Effector memory CD8-positive, alpha-beta T cell (primary cell): ENCODE results near the gene GPHN.
"Not testable (repeated sequence)": the region's sequence is repeated elsewhere in the genome, so short reads cannot be mapped to it uniquely, and the experiment has no call there.

Source experiments
- ATAC-seq: fragments of 150-1000 bp; cut with Tn5 transposase; replicated peaks from 2 replicates; pipeline ENCODE4 v1.10.0; 2021; ENCODE audit warnings: mild to moderate bottlenecking, moderate library complexity
- DNase-seq, 3 experiments: peaks; one replicate each; pipeline ENCODE4 v3.0.0; 2021
- H3K27ac Mint-ChIP-seq, 2 donors: one replicate each; pipeline ENCODE4 v1.8.0; 2022; ENCODE audit warnings: mild to moderate bottlenecking in 2 of 2, mixed read lengths in 2 of 2, moderate library complexity in 2 of 2
- H3K27me3 Mint-ChIP-seq, 2 donors: one replicate each; pipeline ENCODE4 v1.8.0; 2022; ENCODE audit warnings: mixed read lengths in 2 of 2
- H3K36me3 Mint-ChIP-seq: one replicate; pipeline ENCODE4 v1.8.0; 2022; ENCODE audit warnings: mild to moderate bottlenecking, moderate library complexity, mixed read lengths; ENCODE audit not compliant: insufficient read depth
- H3K4me1 Mint-ChIP-seq, 2 donors: one replicate each; pipeline ENCODE4 v1.8.0; 2022; ENCODE audit warnings: low read depth in 2 of 2, mixed read lengths in 2 of 2
- H3K4me3 Mint-ChIP-seq, 2 donors: one replicate each; pipeline ENCODE4 v1.8.0; 2022; ENCODE audit warnings: mild to moderate bottlenecking in 2 of 2, mixed read lengths in 2 of 2, moderate library complexity in 2 of 2
- H3K9me3 Mint-ChIP-seq, 2 donors: one replicate each; pipeline ENCODE4 v1.8.0; 2022; ENCODE audit warnings: mixed read lengths in 2 of 2

GPHN gene

GRCh38 chr14:66509874-66510273 is 1.9 kb downstream of the GPHN start:
- Mint-ChIP-seq H3K9me3 (no peaks in the 10 kb centered on the region), H3K4me1 (peaks cover 11 to 27% of the 10 kb centered on the region in 2 donors), H3K27ac (no peak overlapping the region), H3K36me3 (peaks cover 3% of the 10 kb centered on the region), H3K27me3 (peaks cover 9 to 15% of the 10 kb centered on the region in 2 donors), H3K4me3 (peak overlapping the region; percentile 88 to 91)
- ATAC-seq (no peak), DNase-seq (no peak)

- peaks cover 11 to 25% of the 10 kb centered on the region in 2 donors for H3K4me1 Mint-ChIP-seq
- no peak for ATAC-seq
- H3K27me3 Mint-ChIP-seq: peaks cover 9 to 15% of the 10 kb centered on the region in 2 donors
- H3K4me3 Mint-ChIP-seq: no peak overlapping the region
- H3K9me3 Mint-ChIP-seq: no peaks in the 10 kb centered on the region
- peaks cover 3% of the 10 kb centered on the region for H3K36me3 Mint-ChIP-seq
- no peak for DNase-seq
- peak overlapping the region in 1 of 2 donors; percentile 4 for H3K27ac Mint-ChIP-seq
These were observed 3.9 kb downstream of the GPHN start for GRCh38 chr14:66511849-66512248.

- Mint-ChIP-seq H3K27ac (no peak overlapping the region), H3K4me1 (peaks cover 3 to 19% of the 10 kb centered on the region in 2 donors), H3K4me3 (no peak overlapping the region), H3K9me3 (peaks cover 0 to 2% of the 10 kb centered on the region in 2 donors), H3K36me3 (no peaks in the 10 kb centered on the region), H3K27me3 (peaks cover 6 to 13% of the 10 kb centered on the region in 2 donors)
- DNase-seq (no peak), ATAC-seq (no peak)
These were observed 6.3 kb downstream of the GPHN start for GRCh38 chr14:66514213-66514612.

- ATAC-seq (no peak), DNase-seq (no peak)
- Mint-ChIP-seq H3K36me3 (no peaks in the 10 kb centered on the region), H3K9me3 (no peaks in the 10 kb centered on the region), H3K27ac (no peak overlapping the region), H3K4me3 (no peak overlapping the region), H3K27me3 (no peaks in the 10 kb centered on the region), H3K4me1 (peaks cover 7 to 21% of the 10 kb centered on the region in 2 donors)
These were observed 22.6 kb downstream of the GPHN start for GRCh38 chr14:66530526-66530925.

- Mint-ChIP-seq H3K27ac (no peak overlapping the region), H3K36me3 (peaks cover 5% of the 10 kb centered on the region), H3K9me3 (peaks cover 0 to 2% of the 10 kb centered on the region in 2 donors), H3K4me1 (peaks cover 0 to 8% of the 10 kb centered on the region in 2 donors), H3K4me3 (peak overlapping the region in 1 of 2 donors; percentile 14), H3K27me3 (no peaks in the 10 kb centered on the region)
- ATAC-seq (no peak), DNase-seq (no peak)
These were observed 31.1 kb downstream of the GPHN start for GRCh38 chr14:66539034-66539433.

- no peak for ATAC-seq
- H3K36me3 Mint-ChIP-seq: peaks cover 5% of the 10 kb centered on the region
- no peak overlapping the region for H3K4me3 Mint-ChIP-seq
- peaks cover 0 to 2% of the 10 kb centered on the region in 2 donors for H3K9me3 Mint-ChIP-seq
- H3K27me3 Mint-ChIP-seq: no peaks in the 10 kb centered on the region
- no peak for DNase-seq
- peaks cover 0 to 8% of the 10 kb centered on the region in 2 donors for H3K4me1 Mint-ChIP-seq
- H3K27ac Mint-ChIP-seq: no peak overlapping the region
These were observed 32.1 kb downstream of the GPHN start for GRCh38 chr14:66540038-66540437.

- no peaks in the 10 kb centered on the region for H3K27me3 Mint-ChIP-seq
- H3K4me1 Mint-ChIP-seq: peaks cover 0 to 8% of the 10 kb centered on the region in 2 donors
- H3K27ac Mint-ChIP-seq: no peak overlapping the region
- peaks cover 5% of the 10 kb centered on the region for H3K36me3 Mint-ChIP-seq
- no peak for ATAC-seq
- peaks cover 0 to 2% of the 10 kb centered on the region in 2 donors for H3K9me3 Mint-ChIP-seq
- DNase-seq: no peak
- H3K4me3 Mint-ChIP-seq: no peak overlapping the region
These were observed 33.7 kb downstream of the GPHN start for GRCh38 chr14:66541627-66542026.

- no peaks in the 10 kb centered on the region for H3K36me3 Mint-ChIP-seq
- DNase-seq (no peak), ATAC-seq (no peak)
- peaks cover 0 to 2% of the 10 kb centered on the region in 2 donors for H3K9me3 Mint-ChIP-seq
- peaks cover 0 to 1% of the 10 kb centered on the region in 2 donors for H3K4me1 Mint-ChIP-seq
- no peak overlapping the region for H3K27ac Mint-ChIP-seq
- no peak overlapping the region for H3K4me3 Mint-ChIP-seq
- H3K27me3 Mint-ChIP-seq: no peaks in the 10 kb centered on the region
These were observed 36.0 kb downstream of the GPHN start for GRCh38 chr14:66543996-66544395.

GRCh38 chr14:66545191-66545590 is 37.2 kb downstream of the GPHN start:
- not testable (repeated sequence) for H3K27ac Mint-ChIP-seq, ATAC-seq, H3K4me3 Mint-ChIP-seq, H3K27me3 Mint-ChIP-seq, DNase-seq, H3K9me3 Mint-ChIP-seq, H3K4me1 Mint-ChIP-seq, H3K36me3 Mint-ChIP-seq

- not testable (repeated sequence) for H3K9me3 Mint-ChIP-seq, DNase-seq, H3K27ac Mint-ChIP-seq, ATAC-seq, H3K4me3 Mint-ChIP-seq, H3K27me3 Mint-ChIP-seq, H3K36me3 Mint-ChIP-seq, H3K4me1 Mint-ChIP-seq
These were observed 37.8 kb downstream of the GPHN start for GRCh38 chr14:66545751-66546150.

- no peaks in the 10 kb centered on the region for H3K36me3 Mint-ChIP-seq
- no peaks in the 10 kb centered on the region for H3K27me3 Mint-ChIP-seq
- DNase-seq (no peak), ATAC-seq (no peak)
- peaks cover 0 to 13% of the 10 kb centered on the region in 2 donors for H3K4me1 Mint-ChIP-seq
- no peaks in the 10 kb centered on the region for H3K9me3 Mint-ChIP-seq
- H3K4me3 Mint-ChIP-seq: no peak overlapping the region
- no peak overlapping the region for H3K27ac Mint-ChIP-seq
These were observed 55.8 kb downstream of the GPHN start for GRCh38 chr14:66563731-66564130.

GRCh38 chr14:66568220-66568619 is 60.3 kb downstream of the GPHN start:
- H3K4me3 Mint-ChIP-seq: no peak overlapping the region
- no peak overlapping the region for H3K27ac Mint-ChIP-seq
- no peak for ATAC-seq
- no peak for DNase-seq
- no peaks in the 10 kb centered on the region for H3K27me3 Mint-ChIP-seq
- peaks cover 3% of the 10 kb centered on the region for H3K36me3 Mint-ChIP-seq
- H3K9me3 Mint-ChIP-seq: peaks cover 0 to 6% of the 10 kb centered on the region in 2 donors
- peaks cover 0 to 13% of the 10 kb centered on the region in 2 donors for H3K4me1 Mint-ChIP-seq

- peaks cover 3% of the 10 kb centered on the region for H3K36me3 Mint-ChIP-seq
- no peaks in the 10 kb centered on the region for H3K4me1 Mint-ChIP-seq
- H3K4me3 Mint-ChIP-seq: no peak overlapping the region
- ATAC-seq (no peak), DNase-seq (no peak)
- H3K27me3 Mint-ChIP-seq: no peaks in the 10 kb centered on the region
- no peak overlapping the region for H3K27ac Mint-ChIP-seq
- peaks cover 0 to 17% of the 10 kb centered on the region in 2 donors for H3K9me3 Mint-ChIP-seq
These were observed 64.9 kb downstream of the GPHN start for GRCh38 chr14:66572826-66573225.

- no peak overlapping the region for H3K4me3 Mint-ChIP-seq
- DNase-seq (no peak), ATAC-seq (no peak)
- H3K27me3 Mint-ChIP-seq: no peaks in the 10 kb centered on the region
- H3K27ac Mint-ChIP-seq: no peak overlapping the region
- H3K9me3 Mint-ChIP-seq: peaks cover 5 to 17% of the 10 kb centered on the region in 2 donors
- H3K36me3 Mint-ChIP-seq: peaks cover 3% of the 10 kb centered on the region
- H3K4me1 Mint-ChIP-seq: no peaks in the 10 kb centered on the region
These were observed 67.1 kb downstream of the GPHN start for GRCh38 chr14:66575014-66575413.

- ATAC-seq (no peak), DNase-seq (no peak)
- H3K27me3 Mint-ChIP-seq: no peaks in the 10 kb centered on the region
- H3K4me3 Mint-ChIP-seq: no peak overlapping the region
- H3K36me3 Mint-ChIP-seq: peaks cover 1% of the 10 kb centered on the region
- peaks cover 5 to 13% of the 10 kb centered on the region in 2 donors for H3K9me3 Mint-ChIP-seq
- H3K27ac Mint-ChIP-seq: no peak overlapping the region
- no peaks in the 10 kb centered on the region for H3K4me1 Mint-ChIP-seq
These were observed 68.0 kb downstream of the GPHN start for GRCh38 chr14:66575939-66576338.
